Measurements from ENCODE around the gene NACAD. TPM values are rescaled to one million over a fixed set of nuclear protein-coding genes. Genes with fewer than 3 reads are reported as not detected.

The NACAD gene
- total RNA-seq, 1 donor = 3.6 TPM

- no peak for TF ChIP-seq CTCF (IDR thresholded peaks at IDR 0.05; ENCODE audit: insufficient read depth, low read length)
- no peak overlapping the region for H3K4me3 ChIP-seq (ENCODE audit: low read depth, low read length)
- no peak for DNase-seq (ENCODE audit: low read depth)
Observed at GRCh38 chr7:45080265-45080957, 8.4 kb downstream of the NACAD start.

GRCh38 chr7:45078125-45078681 lies 10.6 kb downstream of the NACAD start:
- DNase-seq (ENCODE audit: low read depth) = no peak
- H3K4me3 ChIP-seq (ENCODE audit: low read depth, low read length) = no peak overlapping the region
- no peak for TF ChIP-seq CTCF (IDR thresholded peaks at IDR 0.05; ENCODE audit: insufficient read depth, low read length)

GRCh38 chr7:45077579-45077978 lies 11.2 kb downstream of the NACAD start:
- H3K4me3 ChIP-seq (ENCODE audit: low read depth, low read length) = no peak overlapping the region
- no peak for DNase-seq (ENCODE audit: low read depth)
- TF ChIP-seq CTCF (IDR thresholded peaks at IDR 0.05; ENCODE audit: insufficient read depth, low read length) = no peak

GRCh38 chr7:45076946-45077345 lies 11.8 kb downstream of the NACAD start:
- DNase-seq (ENCODE audit: low read depth) = no peak

GRCh38 chr7:45075871-45076796 lies 12.6 kb downstream of the NACAD start:
- no peak overlapping the region for H3K4me3 ChIP-seq (ENCODE audit: low read depth, low read length)
- no peak for DNase-seq (ENCODE audit: low read depth)
- no peak for TF ChIP-seq CTCF (IDR thresholded peaks at IDR 0.05; ENCODE audit: insufficient read depth, low read length)

More at GRCh38 chr7:45076946-45077345, 11.8 kb downstream of the NACAD start:
- TF ChIP-seq CTCF (IDR thresholded peaks at IDR 0.05; ENCODE audit: insufficient read depth, low read length) = no peak
- no peak overlapping the region for H3K4me3 ChIP-seq (ENCODE audit: low read depth, low read length)

GRCh38 chr7:45075355-45075644 lies 13.5 kb downstream of the NACAD start:
- no peak for TF ChIP-seq CTCF (IDR thresholded peaks at IDR 0.05; ENCODE audit: insufficient read depth, low read length)
- no peak for DNase-seq (ENCODE audit: low read depth)
- H3K4me3 ChIP-seq (ENCODE audit: low read depth, low read length) = no peak overlapping the region
